ENCODE results near the gene DMBT1. TPM values are rescaled to one million over a fixed set of nuclear protein-coding genes. Genes with fewer than 3 reads are reported as not detected.

Gene DMBT1
- total RNA-seq, 1 donor from 2014 or later: 0.44 TPM

- intact Hi-C loops (cut with micrococcal nuclease): no loop called here
- Histone ChIP-seq H3K27me3 (ENCODE audit: low read depth) (peaks cover 2% of the 10 kb centered on the region), H3K36me3 (no peaks in the 10 kb centered on the region), H3K4me1 (peaks cover 22% of the 10 kb centered on the region), H3K27ac (replicated peaks) (peak overlapping the region; percentile 82), H3K9me3 (replicated peaks) (no peaks in the 10 kb centered on the region), H3K4me3 (no peak overlapping the region)
- TF ChIP-seq CTCF (IDR thresholded peaks at IDR 0.05; ENCODE audit: borderline replicate concordance): no peak
- no peak for DNase-seq
Measured at GRCh38 chr10:122689146-122689820, 128.7 kb downstream of the DMBT1 start.

GRCh38 chr10:122692744-122693143, 132.2 kb downstream of the DMBT1 start:
- Histone ChIP-seq H3K4me1 (peaks cover 20% of the 10 kb centered on the region), H3K4me3 (no peak overlapping the region), H3K27me3 (ENCODE audit: low read depth) (peaks cover 4% of the 10 kb centered on the region), H3K9me3 (replicated peaks) (no peaks in the 10 kb centered on the region), H3K27ac (replicated peaks) (no peak overlapping the region), H3K36me3 (no peaks in the 10 kb centered on the region)
- no peak for TF ChIP-seq CTCF (IDR thresholded peaks at IDR 0.05; ENCODE audit: borderline replicate concordance)
- DNase-seq: no peak
- intact Hi-C loops (cut with micrococcal nuclease): no loop called here

Other genes starting within 250 kb of the DMBT1 start
- 50.4 TPM for gene PLEKHA1, start 186.0 kb upstream of the DMBT1 start, total RNA-seq
- gene ARMS2, start 106.1 kb upstream of the DMBT1 start, total RNA-seq: 0.27 TPM
- gene HTRA1, start 99.2 kb upstream of the DMBT1 start, total RNA-seq: 62.6 TPM
- gene C10orf120, start 139.1 kb downstream of the DMBT1 start, total RNA-seq: not detected

Measured in left ventricle myocardium inferior (tissue), 1 donor.